ENCODE results near the gene LEF1.

DNA sequence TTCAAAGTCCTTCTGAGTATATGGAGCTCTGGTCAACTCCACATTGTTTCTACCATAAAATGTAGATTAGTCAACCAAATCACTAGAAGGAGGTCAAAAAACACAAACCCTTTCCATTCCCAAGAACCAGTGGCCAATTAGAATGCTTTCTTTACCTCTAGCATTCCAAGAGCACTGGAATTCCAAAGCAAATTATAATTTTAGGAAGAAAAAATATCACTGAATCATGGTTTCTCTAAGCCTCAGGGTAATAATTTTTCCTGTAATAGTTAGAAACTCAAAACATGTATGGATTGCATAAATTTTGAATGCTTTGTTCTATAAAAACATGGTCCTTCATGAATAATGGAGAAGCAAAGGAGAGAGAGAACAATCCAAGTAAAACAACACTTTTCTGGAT lies 39.5 kb downstream of the LEF1 start:
- no peak for TF ChIP-seq POLR2AphosphoS5 (IDR thresholded peaks at IDR 0.05)
- TF ChIP-seq, protein P1, sequence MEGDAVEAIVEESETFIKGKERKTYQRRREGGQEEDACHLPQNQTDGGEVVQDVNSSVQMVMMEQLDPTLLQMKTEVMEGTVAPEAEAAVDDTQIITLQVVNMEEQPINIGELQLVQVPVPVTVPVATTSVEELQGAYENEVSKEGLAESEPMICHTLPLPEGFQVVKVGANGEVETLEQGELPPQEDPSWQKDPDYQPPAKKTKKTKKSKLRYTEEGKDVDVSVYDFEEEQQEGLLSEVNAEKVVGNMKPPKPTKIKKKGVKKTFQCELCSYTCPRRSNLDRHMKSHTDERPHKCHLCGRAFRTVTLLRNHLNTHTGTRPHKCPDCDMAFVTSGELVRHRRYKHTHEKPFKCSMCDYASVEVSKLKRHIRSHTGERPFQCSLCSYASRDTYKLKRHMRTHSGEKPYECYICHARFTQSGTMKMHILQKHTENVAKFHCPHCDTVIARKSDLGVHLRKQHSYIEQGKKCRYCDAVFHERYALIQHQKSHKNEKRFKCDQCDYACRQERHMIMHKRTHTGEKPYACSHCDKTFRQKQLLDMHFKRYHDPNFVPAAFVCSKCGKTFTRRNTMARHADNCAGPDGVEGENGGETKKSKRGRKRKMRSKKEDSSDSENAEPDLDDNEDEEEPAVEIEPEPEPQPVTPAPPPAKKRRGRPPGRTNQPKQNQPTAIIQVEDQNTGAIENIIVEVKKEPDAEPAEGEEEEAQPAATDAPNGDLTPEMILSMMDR (IDR thresholded peaks at IDR 0.05), result no peak
- no peak for TF ChIP-seq POLR2A (IDR thresholded peaks at IDR 0.05)
